Esophagus squamous epithelium (tissue), 4 donors: ENCODE data around the gene SPECC1L.

ENCODE experiments used
- CTCF ChIP-seq, 6 experiments: fragments of 450-650 bp in 4 of 6; fragments of 200-600 bp in 2 of 6; sonication (generic) in 2 of 6; IDR thresholded peaks; one replicate each; pipeline ENCODE4 v1.5.1; 2016 to 2019; ENCODE audit warnings: antibody characterized with exemption in 6 of 6, mild to moderate bottlenecking in 4 of 6, moderate library complexity in 4 of 6
- POLR2A ChIP-seq, 4 donors: fragments of 450-650 bp; IDR thresholded peaks; one replicate each; pipeline ENCODE4 v1.6.1; 2017; ENCODE audit warnings: antibody characterized with exemption in 4 of 4, mild to moderate bottlenecking in 4 of 4, moderate library complexity in 3 of 4

DNA sequence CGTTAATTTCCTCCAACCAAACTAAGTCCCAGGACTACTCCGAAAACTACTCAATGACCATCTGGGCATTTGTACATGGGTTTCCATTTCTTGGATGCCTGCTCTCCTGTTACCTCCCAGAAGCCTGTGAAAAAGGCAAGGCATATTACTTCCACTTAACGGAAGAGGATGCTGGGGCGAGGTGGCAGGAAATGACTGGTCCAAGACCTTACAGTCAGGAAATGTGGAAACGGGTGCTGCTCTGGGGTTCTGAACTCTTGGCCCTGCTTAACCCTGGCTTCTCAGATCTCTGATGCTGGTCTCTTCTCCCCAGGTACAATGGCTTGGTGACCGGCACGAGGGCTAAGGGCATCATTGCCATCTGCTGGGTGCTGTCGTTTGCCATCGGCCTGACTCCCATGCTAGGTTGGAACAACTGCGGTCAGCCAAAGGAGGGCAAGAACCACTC, 169.7 kb downstream of the SPECC1L start:
- TF ChIP-seq CTCF (IDR thresholded peaks at IDR 0.05) (no peak), POLR2A (IDR thresholded peaks at IDR 0.05) (no peak)
